ENCODE results near the gene POLRMT.

GRCh38 chr19:572140-572742 is 61.1 kb downstream of the POLRMT start, which contains the start of gene BSG:
- TF ChIP-seq POLR2A (IDR thresholded peaks at IDR 0.05) = peak; percentile 96 to 99
- TF ChIP-seq CTCF (IDR thresholded peaks at IDR 0.05) = no peak

Data from heart left ventricle (tissue), 13 donors.